ENCODE measurements around the gene TBX6. TPM values are rescaled to one million over a fixed set of nuclear protein-coding genes. Genes with fewer than 3 reads are reported as not detected.

TBX6 gene
- total RNA-seq, 1 experiment from 2014 or later: 1.4 TPM

- POLR2A ChIA-PET: interaction anchor here (1.1 kb wide), 1 partner anchor 13 kb away, joined by 3 read pairs; the partner anchor contains the start of gene TBX6
- BruUV-seq (replicated peaks): no TSS peak
- H3K36me3 ChIP-seq (ENCODE audit: control insufficient read depth in 1 of 2, insufficient read depth in 2 of 2, low read length in 2 of 2): no peaks in the 10 kb centered on the region
- no peaks in the 10 kb centered on the region for H3K27me3 ChIP-seq (ENCODE audit: insufficient read depth, low read length)
- peak overlapping the region; percentile 60 for H3K4me2 ChIP-seq (ENCODE audit: low read length)
- H2AFZ ChIP-seq (ENCODE audit: low read depth, low read length, poor library complexity, severe bottlenecking): no peak overlapping the region
- no peak overlapping the region for H3K9ac ChIP-seq (ENCODE audit: low read length)
- TF ChIP-seq CTCF (IDR thresholded peaks at IDR 0.05 in 2 of 3, conservative IDR thresholded peaks at IDR 0.05 in 1 of 3; ENCODE audit: borderline replicate concordance in 1 of 3, insufficient read depth in 1 of 3, low read depth in 2 of 3, low read length in 2 of 3): no peak
- TF ChIP-seq TCF7L2 (IDR thresholded peaks at IDR 0.05; ENCODE audit: borderline replicate concordance, extremely low read depth, insufficient read depth, insufficient read length): no peak
- TF ChIP-seq RAD21 (IDR thresholded peaks at IDR 0.05; ENCODE audit: low read depth): no peak
- no peak for TF ChIP-seq MAX (IDR thresholded peaks at IDR 0.05)
- no peak for TF ChIP-seq CBX3 (IDR thresholded peaks at IDR 0.05; ENCODE audit: low read depth)
- TF ChIP-seq SP1 (IDR thresholded peaks at IDR 0.05; ENCODE audit: low read depth): no peak
- no peak for TF ChIP-seq SIN3A (IDR thresholded peaks at IDR 0.05; ENCODE audit: low read depth)
- no peak for TF ChIP-seq SRF (IDR thresholded peaks at IDR 0.05; ENCODE audit: low read depth)
- no peak for TF ChIP-seq EZH2phosphoT487 (IDR thresholded peaks at IDR 0.05; ENCODE audit: borderline replicate concordance)
- CTCF ChIA-PET: interaction anchor here (1.9 kb wide), 1 partner anchor 8 kb away, joined by 7 read pairs; no protein-coding TSS in a partner anchor
- RAD21 ChIA-PET (ENCODE audit: low non-redundant PET in 1 of 2, low total read pairs in 2 of 2, uncharacterized antibody in 2 of 2, unreplicated experiment in 2 of 2): no interaction called here
- DNase-seq (ENCODE audit: low read depth, low spot score) (no peak), ATAC-seq (peak; percentile 27; the same call in 1 of the 2 replicates)
- peak overlapping the region in 1 of 2 experiments; percentile 22; a peak in 1 of 4 replicates for H3K4me3 ChIP-seq (replicated peaks in 1 of 2; ENCODE audit: low read depth in 1 of 2, low read length in 2 of 2)
- H3K9me2 ChIP-seq (ENCODE audit: insufficient read depth): no peaks in the 10 kb centered on the region
- H3K79me2 ChIP-seq (ENCODE audit: insufficient read depth, low read length): no peaks in the 10 kb centered on the region
- peaks cover 14 to 18% of the 10 kb centered on the region in 2 experiments for H3K4me1 ChIP-seq (ENCODE audit: control insufficient read depth in 1 of 2, insufficient read depth in 2 of 2, low read length in 2 of 2)
- no peaks in the 10 kb centered on the region for H4K20me1 ChIP-seq (ENCODE audit: insufficient read depth)
- no peaks in the 10 kb centered on the region for H3K9me3 ChIP-seq (ENCODE audit: control insufficient read depth in 1 of 2, insufficient read depth in 1 of 2, low read depth in 1 of 2, low read length in 2 of 2)
- intact Hi-C loops (cut with micrococcal nuclease): no loop called here
- H3K27ac ChIP-seq (ENCODE audit: low read depth, low read length): peak overlapping the region; percentile 29; the same call in 1 of the 2 replicates
Observed at GRCh38 chr16:30104090-30104489, 12.4 kb upstream of the TBX6 start.

Measured in HCT116 (cell line).